NCI-H510A (cell line): Measurements from ENCODE around the gene PRR35.

Experiments
- DNase-seq: peaks from one replicate; lab custom pipeline; 2025; lab: John Stamatoyannopoulos, UW

PRR35 gene

DNA sequence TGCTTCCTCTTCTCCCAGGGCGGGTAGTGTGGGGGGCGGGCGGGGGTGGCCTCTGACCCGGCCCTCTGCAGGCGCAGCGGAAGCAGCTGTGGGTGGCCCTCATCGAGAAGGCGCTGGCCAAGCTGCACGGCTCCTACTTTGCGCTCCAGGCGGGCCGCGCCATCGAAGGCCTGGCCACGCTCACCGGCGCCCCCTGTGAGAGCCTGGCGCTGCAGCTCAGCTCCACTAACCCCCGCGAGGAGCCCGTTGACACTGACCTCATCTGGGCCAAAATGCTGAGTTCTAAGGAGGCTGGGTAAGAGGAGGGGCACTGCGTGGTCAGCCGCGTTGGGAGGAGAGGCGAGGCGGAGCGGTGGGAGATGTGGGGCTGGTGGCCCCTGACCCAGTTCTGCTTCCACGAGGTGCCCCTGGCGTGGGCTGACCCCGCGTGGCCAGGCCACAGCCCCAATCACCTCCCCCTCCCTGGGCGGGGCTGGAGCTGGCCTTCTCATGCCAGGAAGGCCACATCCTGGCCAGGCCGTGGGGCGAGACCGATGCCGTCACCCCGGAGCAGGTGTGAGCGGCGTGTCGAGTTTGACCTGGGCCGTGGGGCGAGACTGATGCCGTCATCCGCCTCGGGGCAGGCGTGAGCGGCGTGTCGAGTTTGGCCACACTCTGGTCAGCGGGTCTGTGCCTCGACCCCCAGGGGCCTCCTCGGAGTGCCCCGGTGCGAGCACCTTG, 10.5 kb upstream of the PRR35 start:
- no peak for DNase-seq

DNA sequence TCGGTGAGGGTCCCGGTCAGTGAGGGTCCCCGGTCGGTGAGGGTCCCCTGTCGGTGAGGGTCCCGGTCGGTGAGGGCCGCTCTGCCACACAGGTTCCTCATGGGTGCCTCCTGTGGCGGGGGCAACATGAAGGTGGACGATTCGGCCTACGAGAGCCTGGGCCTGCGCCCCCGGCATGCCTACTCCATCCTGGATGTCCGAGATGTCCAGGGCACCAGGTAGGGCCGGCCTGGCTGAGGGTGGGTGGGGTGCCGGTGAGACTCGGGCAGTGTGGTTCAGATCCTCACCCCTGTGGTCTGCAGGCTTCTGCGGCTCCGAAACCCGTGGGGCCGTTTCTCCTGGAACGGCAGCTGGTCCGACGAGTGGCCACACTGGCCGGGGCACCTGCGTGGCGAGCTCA, 9.0 kb upstream of the PRR35 start:
- DNase-seq: no peak

DNA sequence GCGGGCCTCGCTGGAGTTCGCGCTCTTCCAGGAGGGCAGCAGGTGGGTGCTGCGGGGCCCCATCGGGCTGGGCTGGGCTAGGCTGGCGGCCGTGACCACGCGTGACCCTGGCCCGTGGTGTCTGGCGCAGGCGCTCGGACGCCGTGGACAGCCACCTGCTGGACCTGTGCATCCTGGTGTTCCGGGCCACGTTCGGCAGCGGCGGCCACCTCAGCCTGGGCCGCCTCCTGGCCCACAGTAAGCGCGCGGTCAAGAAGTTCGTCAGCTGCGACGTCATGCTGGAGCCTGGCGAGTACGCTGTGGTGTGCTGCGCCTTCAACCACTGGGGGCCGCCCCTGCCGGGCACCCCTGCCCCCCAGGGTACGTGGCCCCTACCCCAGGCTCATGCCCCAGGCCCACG, 8.0 kb upstream of the PRR35 start:
- no peak for DNase-seq

DNA sequence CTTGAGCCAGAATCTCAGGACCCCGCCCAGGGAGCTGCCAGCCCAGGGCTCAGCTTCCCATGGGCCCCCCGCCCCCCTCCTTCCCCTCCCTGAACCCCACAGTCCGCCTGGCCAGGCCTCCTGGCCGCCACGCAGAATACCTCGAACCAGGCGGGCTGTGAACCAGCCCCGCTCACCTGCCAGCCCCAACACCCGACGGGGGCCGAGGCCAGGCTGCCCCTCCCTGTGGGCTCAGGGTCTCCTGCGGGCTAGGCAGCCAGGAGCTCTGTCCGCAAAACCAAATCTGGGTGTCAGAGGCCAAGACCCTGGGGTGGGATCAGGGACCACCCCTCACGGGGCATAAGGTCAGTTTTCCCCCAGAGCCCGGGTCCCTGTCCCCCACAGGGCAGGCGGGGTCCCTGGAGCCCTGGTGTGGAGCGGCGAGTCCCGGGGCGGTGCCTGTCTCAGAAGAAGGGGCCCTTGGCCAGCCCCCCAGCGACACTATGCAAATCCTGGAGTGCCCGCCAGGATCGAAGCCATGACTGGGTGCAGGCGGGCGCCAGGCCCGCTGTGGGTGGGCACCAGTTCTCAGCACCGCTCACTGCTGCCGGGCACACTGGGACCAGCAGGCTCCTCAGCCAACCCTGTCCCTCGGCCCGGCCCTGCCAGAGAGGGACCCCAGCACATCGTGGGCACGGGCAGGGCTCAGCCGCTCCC, 6.4 kb upstream of the PRR35 start:
- no peak for DNase-seq

DNA sequence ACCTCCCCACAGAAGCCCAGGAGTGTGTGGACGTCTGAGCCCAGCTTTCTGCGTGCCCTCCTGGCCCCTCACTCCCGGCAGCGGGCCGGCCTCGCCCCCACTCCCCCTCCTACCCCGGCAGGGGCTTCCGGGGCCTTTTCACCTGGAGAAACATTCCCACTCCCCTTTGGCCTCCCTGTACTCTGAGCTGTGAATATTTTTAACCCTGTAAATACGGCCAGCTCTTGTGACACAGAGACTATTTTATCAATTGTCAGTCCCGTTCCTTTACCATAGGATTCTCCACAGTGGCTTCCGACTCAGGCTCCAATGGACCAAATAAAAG, 5.9 kb upstream of the PRR35 start:
- no peak for DNase-seq

DNA sequence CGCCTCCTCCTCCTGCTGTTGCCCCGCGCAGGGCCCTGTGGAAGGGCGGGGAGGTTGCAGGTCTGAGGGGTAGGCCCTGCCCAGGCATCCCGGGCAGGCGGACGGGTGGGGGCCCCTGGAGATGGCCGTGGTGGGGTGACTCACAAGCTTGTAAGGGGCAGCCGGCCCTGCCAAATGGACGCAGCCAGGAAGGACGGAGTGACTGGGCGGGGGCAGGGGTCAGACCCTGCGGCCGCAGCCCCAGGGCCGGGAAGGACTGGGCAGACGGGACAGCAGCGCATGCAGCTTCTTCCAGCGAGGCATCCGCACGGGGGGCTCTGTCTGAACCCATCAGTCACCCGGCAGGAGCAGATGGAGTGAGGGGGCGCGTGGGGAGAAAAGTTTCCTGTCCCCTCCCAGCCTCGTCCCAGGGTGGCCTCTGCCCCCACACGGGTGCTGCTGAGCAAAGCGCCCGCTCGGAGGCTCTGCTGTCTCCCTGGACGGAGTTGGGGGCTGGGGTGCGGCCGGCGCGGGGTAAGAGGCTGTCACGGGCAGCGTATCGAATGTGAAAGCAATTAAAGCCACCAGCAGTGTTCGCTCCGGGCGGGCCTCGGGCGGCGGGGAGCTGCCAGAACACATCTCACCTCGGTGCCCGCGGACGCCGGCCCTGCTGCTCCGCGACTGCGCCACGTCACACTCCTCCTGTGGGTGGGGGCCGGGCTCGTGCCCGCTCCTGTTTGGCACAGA, 5.4 kb upstream of the PRR35 start:
- DNase-seq: no peak

DNA sequence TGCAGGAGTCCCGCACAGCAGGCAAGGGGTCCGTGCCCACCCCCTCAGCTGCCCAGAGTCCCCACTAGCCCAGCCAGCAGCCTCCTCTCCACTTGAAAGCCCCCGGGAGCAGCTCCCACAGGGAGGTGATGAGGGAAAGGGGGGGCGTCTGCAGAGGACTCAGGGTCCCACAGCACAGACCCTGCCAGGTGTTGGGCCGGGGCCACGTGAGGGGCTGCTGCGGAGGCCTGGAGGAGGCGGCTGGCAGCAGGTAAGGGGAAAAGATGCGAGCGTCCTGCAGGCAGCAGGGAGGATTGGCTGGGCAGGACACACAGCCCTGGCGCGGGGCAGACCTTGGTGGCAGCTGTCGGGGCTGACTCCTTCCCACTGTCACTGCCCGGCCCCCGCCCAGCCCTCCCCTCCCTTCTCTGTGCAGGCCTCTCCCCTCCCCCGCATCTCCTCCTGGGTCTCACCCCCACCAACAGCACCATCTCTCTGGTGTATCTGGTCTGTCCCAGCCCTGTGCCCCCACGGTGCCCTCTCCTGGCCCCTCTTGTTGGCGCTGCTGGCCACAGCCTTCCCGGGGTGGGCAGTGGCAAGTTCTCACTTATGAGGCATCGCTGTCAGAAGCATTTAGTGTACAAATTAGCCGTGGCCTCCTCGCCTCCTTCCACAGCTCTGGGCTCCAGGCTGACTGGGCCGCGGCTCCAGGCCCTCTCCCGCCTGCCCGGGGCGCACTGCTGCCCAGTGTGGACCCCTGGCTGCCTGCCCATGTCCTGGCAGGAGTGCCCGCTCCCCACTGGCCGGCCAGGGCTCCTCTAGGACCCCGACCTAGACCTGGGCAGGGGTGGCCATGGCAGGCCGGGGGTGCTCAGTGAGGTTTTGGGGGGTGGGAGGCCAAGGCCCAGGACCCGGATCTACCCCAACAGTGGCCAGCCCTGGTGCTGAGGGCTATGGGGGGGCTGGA, 4.4 kb upstream of the PRR35 start:
- no peak for DNase-seq

DNA sequence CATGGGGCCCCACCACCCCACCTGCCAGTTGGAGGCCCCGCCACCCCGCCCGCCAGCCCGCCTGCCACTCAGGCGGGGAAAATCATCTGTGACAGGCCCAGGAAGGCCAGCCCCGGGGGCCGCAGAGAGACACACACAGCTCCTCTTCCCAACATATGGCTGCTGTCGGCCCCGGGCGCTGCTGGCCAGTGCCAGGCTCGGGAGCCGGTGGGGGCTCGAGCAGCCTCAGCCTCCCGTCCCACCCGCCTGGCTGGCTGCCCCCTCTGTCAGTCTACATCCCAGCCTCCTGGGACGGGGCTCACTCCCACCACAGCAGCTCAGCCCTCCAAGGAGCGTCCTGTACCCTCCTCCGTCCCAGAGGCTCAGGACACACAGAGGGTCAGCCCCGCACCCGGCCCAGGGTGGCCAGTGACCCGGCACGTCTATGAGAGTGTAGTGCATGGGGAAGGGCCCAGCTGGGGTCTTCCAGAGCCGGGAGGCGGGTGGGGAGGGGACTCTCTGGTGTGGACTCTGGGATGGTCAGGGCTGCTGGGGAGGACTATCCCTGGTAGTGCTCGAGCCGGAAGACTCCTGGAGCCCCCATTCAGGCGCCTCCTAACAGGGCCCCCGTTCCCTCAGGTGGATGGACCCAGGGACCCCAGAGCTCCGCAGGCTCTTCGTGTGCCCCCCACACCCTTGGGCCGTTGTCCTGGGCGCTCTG, 3.6 kb upstream of the PRR35 start:
- no peak for DNase-seq

DNA sequence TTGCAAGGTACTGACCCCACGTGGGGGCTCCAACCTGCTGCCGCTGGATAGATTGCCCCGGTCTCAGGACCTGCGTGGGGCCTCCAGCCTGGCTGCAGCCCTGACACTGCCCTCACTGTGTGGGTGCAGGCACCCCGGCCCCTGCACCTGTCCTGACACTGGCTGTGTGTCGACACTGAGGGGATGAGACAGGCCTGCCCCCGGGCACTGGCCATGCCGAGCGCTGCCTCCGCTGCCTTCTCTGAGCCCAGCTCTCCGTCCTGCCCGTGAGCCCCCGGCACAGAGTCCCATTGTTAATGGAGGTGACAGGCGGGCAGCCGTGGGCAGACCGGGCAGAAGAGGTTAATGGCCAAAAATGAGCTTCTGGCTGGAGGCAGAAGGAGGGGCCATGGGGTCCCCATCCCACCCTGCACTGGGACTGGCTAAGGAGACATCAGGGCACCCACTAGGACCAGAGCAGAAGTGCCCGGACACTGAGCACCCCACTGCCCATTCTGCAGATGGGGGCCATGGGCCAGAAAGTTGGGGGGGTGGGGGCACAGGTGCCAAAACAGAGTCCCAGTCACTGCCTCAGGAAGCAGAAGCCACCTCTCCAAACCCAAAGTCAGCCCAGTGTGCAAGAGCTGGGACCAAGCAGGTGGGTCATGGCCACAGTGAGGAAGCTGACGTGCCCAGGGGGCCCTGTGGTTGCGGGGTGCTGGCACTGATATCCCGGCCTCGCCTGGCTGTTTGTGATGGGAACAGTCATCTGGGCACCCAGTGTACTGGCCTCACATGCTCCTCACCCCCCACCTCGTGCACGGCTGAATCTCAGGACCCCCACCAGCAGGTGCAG, 2.5 kb upstream of the PRR35 start:
- DNase-seq: no peak

DNA sequence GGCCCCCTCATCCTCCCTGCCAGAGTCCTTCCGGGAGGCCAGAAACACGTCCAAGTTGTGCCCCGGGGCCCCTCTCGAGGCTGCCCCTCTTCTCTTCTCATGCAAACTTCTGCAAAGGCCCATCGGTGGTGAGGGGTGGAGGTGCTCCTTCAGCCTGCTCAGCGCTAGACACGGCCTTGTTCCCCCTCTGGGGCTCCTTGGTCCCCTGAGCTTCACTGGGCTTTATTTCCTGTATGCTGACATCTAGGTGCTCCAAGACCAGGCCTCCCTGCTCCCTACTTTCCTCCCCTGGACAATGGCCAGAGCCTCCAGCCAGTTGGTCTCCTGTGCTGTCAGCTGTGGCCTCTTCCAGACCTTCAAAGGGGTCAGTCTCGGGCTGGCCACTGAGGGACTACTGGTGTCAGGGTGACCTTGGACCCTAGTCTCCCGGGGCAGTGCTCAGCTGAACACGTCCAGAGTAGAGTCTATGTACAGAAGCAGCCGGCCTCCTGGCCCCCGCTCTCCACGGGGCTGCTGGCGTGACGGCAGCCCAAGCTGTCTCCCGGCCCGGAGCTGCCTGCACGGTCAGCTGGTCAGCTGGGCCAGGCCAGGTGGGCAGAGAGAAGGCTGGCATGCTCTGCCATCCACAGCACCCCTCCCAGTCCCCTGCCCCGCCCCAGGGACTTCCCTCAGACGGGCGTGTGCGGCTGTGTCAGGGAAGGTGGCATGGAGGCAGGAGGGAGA, 1.7 kb upstream of the PRR35 start:
- DNase-seq: no peak

DNA sequence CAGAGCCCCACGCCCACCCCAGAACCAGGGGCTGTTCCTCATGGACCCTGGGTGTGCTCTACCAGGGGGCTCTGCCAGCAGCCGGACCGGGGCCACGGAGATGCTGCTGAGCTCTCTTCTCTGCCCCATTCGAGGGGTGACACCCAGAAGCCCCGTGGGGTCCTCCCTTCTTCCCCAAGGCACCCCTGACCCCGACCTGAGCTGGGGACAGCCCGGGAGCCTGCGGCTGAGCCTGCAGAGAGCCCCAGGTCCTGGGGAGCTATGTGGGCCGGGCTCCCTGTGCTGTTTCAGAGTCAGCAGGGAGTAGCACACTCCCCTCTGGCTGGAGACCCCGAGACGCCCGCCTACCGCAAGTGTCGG, 1.2 kb upstream of the PRR35 start:
- no peak for DNase-seq

DNA sequence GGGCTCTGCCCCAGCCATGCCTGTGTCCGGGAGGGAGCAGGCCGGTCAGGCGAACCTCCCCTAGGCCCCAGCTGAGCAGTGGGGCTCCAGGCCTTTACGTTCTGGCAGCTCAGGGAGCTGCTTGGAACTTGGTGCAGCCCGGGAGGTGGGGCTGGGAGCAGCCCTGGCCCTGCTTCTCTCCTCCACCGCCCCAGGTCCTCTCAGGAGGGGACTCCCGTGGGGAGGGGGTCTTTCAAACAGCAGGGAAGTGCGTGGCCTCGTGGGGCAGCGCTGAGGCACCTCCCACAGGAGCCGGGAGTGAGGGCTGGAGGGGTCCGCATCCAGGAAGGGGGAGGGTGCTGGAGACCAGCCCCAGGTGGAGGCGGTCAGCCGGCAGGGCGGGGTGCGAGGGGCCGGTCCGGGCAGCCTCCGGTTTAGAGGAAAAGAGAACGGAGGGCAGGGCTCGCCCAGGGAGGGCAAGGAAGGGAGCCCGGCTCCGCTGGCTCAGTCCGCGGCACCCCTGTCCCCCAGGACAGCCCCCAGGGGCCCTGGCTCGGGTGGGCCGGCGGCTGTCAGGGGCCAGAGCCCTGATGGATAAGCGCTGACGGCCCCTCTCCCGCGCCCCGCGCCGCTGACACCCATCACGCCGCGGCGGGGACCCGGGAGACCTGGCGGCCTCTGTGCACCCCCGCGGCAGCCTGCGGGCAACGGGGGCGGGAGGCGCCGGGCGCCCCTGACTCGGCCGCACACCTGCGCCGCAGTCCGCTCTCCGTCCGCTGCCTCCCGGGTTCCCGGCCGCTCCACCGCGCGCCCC, 587 bp upstream of the PRR35 start:
- DNase-seq: no peak

DNA sequence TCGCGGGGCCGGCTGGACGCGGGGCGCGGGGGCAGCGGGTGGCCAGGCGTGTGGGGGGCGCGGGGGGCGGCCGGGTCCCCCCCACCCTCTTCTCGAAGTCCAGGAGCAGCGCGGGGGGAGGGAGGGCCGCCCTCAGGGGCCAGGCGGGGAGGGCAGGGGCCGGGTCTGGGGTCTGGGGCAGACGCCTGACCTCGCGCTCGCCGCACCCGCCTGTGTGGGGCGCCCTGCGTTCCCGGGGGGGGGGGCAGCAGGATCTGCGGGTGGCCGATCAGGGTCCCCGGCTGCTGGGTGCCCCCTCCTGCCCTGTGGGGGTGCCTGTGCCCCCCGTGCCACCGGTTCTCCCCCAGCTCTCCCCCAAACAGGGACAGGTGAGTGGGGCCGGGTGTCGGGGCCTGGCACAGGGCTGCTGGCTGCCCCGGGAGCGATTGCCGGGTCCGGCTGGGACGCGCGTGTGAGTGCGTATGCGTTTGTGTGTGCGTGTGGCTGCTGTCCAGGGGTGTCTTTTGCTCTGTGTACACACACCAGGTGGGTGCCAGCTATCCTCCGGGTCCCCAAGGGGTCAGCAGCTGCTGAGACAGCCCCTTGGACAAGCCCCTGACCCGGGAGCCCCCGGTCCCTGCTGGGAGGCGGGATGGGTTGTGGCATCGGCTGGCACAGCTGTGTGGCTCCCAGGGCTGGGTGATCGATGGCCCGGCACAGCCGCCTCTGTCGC, 663 bp downstream of the PRR35 start:
- no peak for DNase-seq

DNA sequence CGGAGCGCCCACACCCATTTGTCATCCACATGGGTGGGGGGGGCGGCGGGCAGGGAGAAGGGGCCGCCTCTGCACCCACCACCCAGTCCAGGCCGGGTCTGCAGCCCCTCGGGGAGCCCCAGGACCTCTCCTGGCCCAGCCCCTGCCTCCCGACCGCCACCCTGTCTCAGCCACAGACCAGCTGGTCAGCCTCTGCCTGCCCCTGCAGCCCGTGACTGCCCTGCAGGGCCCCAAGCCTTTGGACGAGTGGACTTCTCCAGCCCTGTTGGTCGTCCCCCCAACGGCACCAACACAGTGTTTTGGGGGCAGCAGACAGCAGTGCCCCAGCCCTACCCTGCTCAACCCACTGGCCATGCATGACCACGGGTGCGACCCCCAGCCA, 1.2 kb downstream of the PRR35 start:
- DNase-seq: no peak

DNA sequence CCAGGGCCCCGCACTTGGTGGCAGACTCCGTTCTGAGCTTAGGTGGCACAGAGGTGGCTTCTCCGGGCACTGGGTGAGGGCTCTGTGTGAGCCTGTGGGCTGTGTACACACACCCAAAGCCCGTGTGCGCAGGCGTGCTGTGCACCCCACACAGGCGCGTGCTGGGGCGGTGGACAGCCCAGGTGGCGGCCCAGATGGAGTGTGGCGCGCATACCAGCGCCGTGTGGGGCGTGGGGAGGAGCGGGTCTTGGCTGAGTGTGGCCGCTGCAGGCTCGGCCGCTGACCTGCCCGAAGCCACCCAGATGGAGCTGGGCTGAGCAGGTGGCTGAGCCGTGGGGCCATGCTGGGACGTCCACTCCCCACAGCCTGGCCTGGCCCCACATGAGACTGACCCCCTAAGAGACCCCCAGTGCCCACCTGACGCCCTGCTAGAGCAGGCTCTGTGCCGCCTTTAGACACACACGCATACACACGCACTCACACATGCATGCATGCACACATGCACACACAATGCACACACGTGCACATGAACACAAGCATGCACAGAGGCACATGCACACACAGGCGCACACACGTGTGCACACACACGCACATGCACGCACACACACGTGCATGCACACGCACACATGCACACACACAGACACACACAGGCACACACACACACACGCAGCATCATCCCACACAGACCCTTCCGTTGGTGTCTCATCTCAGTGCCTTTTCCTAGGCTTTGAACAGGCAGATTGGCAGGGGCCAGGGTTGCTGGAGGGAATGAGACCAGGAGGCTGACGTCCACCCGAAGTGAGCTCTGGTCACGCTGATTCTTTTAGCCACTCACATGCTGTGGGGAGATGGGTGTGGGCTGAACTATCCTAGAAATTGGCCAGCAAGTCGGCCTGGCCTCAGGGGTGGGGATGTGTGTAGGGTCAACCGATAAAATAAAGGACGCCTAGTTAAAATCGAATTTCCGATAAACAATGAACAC, 2.1 kb downstream of the PRR35 start:
- no peak for DNase-seq

DNA sequence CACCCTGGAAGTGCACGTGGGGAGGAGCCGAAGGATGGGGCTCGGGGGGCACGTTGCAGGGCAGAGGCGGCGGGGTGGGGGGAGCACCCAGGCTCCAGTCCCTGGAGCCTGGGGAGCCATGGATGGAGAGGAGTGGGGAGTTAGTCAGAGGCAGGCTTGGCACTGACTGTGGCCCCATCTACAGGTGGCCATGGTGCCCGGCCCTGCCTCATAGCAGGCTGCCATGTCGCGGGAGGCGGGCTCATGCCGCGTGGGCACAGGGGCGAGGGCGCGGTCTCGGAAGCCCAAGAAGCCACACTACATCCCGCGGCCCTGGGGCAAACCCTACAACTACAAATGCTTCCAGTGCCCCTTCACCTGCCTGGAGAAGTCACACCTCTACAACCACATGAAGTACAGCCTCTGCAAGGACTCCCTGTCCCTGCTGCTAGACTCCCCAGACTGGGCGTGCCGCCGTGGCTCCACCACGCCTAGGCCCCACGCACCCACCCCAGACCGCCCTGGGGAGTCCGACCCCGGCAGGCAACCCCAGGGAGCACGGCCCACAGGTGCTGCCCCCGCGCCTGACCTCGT, 3.0 kb downstream of the PRR35 start:
- DNase-seq: no peak
